ENCODE measurements around the gene TMEM179B. TPM values are rescaled to one million over a fixed set of nuclear protein-coding genes. Genes with fewer than 3 reads are reported as not detected.
"Not testable (repeated sequence)": the region's sequence is repeated elsewhere in the genome, so short reads cannot be mapped to it uniquely, and the experiment has no call there.

TMEM179B gene
- total RNA-seq = 10 to 100 TPM; 42.4 to 43.0 TPM

GRCh38 chr11:62787005-62787759 is at the start of gene TMEM179B:
Gene TMEM179B, plus strand, starts transcription at chr11:62787402. Its CDS starts 30 bp downstream, at chr11:62787432.
- DNase-seq (peak; percentile 99), ATAC-seq (peak; percentile 71)
- Mint-ChIP-seq H3K4me1 (peaks cover 45% of the 10 kb centered on the region), H3K36me3 (peaks cover 29% of the 10 kb centered on the region), H3K4me3 (peak within 1 kb of the TSS; percentile 95), H3K9me3 (ENCODE audit: low read depth) (no peaks in the 10 kb centered on the region), H3K27ac (peak within 1 kb of the TSS; percentile 97), H3K27me3 (no peaks in the 10 kb centered on the region)
- CTCF ChIA-PET = interaction anchor here (0.6 to 8.5 kb wide), 50 partner anchors 7 to 1439 kb away, joined by 3 to 242 read pairs (median 8); partner anchors contain the start of genes B3GAT3, EML3, GANAB and GNG3

- Mint-ChIP-seq H3K27ac (no peak overlapping the region), H3K4me1 (peaks cover 22% of the 10 kb centered on the region), H3K9me3 (ENCODE audit: low read depth) (no peaks in the 10 kb centered on the region), H3K27me3 (no peaks in the 10 kb centered on the region), H3K4me3 (no peak overlapping the region), H3K36me3 (peaks cover 2% of the 10 kb centered on the region)
- ATAC-seq (no peak), DNase-seq (no peak)
- CTCF ChIA-PET = interaction anchor here (0.6 to 1.5 kb wide), 7 partner anchors 11 to 155 kb away, joined by 3 to 4 read pairs (median 3); partner anchors contain the start of gene POLR2G
Measured at GRCh38 chr11:62747475-62748160, 39.6 kb upstream of the TMEM179B start.

GRCh38 chr11:62749931-62750330 is 37.3 kb upstream of the TMEM179B start:
- not testable (repeated sequence) for ATAC-seq; H3K27me3 Mint-ChIP-seq; H3K27ac Mint-ChIP-seq; H3K4me3 Mint-ChIP-seq; H3K36me3 Mint-ChIP-seq; DNase-seq; H3K9me3 Mint-ChIP-seq (ENCODE audit: low read depth)
- peaks cover 40% of the 10 kb centered on the region for H3K4me1 Mint-ChIP-seq
- CTCF ChIA-PET = interaction anchor here (1.8 to 4.9 kb wide), 2 partner anchors 12 to 37 kb away, joined by 5 to 43 read pairs; partner anchors contain the start of genes POLR2G and TMEM179B

GRCh38 chr11:62752177-62752785 is 34.9 kb upstream of the TMEM179B start:
- peaks cover 40% of the 10 kb centered on the region for H3K4me1 Mint-ChIP-seq
- no peak overlapping the region for H3K4me3 Mint-ChIP-seq

GRCh38 chr11:62752994-62753735 is 34.0 kb upstream of the TMEM179B start:
- CTCF ChIA-PET = interaction anchor here (0.8 to 8.2 kb wide), 18 partner anchors 9 to 329 kb away, joined by 3 to 45 read pairs (median 6); partner anchors contain the start of genes BSCL2, C11orf98, CSKMT and GNG3
- no peaks in the 10 kb centered on the region for H3K27me3 Mint-ChIP-seq
- peak overlapping the region; percentile 99 for H3K4me3 Mint-ChIP-seq
- H3K4me1 Mint-ChIP-seq = peaks cover 37% of the 10 kb centered on the region
- H3K27ac Mint-ChIP-seq = peak overlapping the region; percentile 99
- no peak for DNase-seq
- no peaks in the 10 kb centered on the region for H3K9me3 Mint-ChIP-seq (ENCODE audit: low read depth)
- peaks cover 2% of the 10 kb centered on the region for H3K36me3 Mint-ChIP-seq
- no peak for ATAC-seq

More at GRCh38 chr11:62752177-62752785, 34.9 kb upstream of the TMEM179B start:
- no peak for ATAC-seq
- no peaks in the 10 kb centered on the region for H3K27me3 Mint-ChIP-seq
- H3K36me3 Mint-ChIP-seq = peaks cover 2% of the 10 kb centered on the region
- CTCF ChIA-PET = interaction anchor here (1.2 to 8.2 kb wide), 9 partner anchors 12 to 128 kb away, joined by 3 to 45 read pairs (median 6); partner anchors contain the start of genes C11orf98, CSKMT, SLC3A2 and TAF6L
- H3K9me3 Mint-ChIP-seq (ENCODE audit: low read depth) = no peaks in the 10 kb centered on the region
- no peak for DNase-seq
- peak overlapping the region; percentile 24 for H3K27ac Mint-ChIP-seq

GRCh38 chr11:62753736-62754603 is 33.2 kb upstream of the TMEM179B start, which contains the start of gene ZBTB3:
Gene ZBTB3, minus strand, starts transcription at chr11:62754160. Its CDS starts 496 bp downstream, at chr11:62753664.
- Mint-ChIP-seq H3K4me1 (peaks cover 34% of the 10 kb centered on the region), H3K36me3 (peaks cover 2% of the 10 kb centered on the region), H3K27me3 (no peaks in the 10 kb centered on the region), H3K27ac (peak within 1 kb of the TSS; percentile 99), H3K9me3 (ENCODE audit: low read depth) (no peaks in the 10 kb centered on the region), H3K4me3 (peak within 1 kb of the TSS; percentile 99)
- peak; percentile 98 for ATAC-seq
- CTCF ChIA-PET = interaction anchor here (0.7 to 8.2 kb wide), 20 partner anchors 8 to 329 kb away, joined by 3 to 45 read pairs (median 5); partner anchors contain the start of genes BSCL2, C11orf98, CSKMT and GNG3
- peak; percentile 99 for DNase-seq

- H3K9me3 Mint-ChIP-seq (ENCODE audit: low read depth) = no peaks in the 10 kb centered on the region
- no peak for ATAC-seq
- H3K4me1 Mint-ChIP-seq = peaks cover 24% of the 10 kb centered on the region
- CTCF ChIA-PET = interaction anchor here (1.1 to 8.2 kb wide), 4 partner anchors 13 to 33 kb away, joined by 3 to 45 read pairs (median 11); partner anchors contain the start of gene TAF6L
- H3K36me3 Mint-ChIP-seq = peaks cover 2% of the 10 kb centered on the region
- no peaks in the 10 kb centered on the region for H3K27me3 Mint-ChIP-seq
- DNase-seq = no peak
- H3K4me3 Mint-ChIP-seq = peak overlapping the region; percentile 99
- peak overlapping the region; percentile 2 for H3K27ac Mint-ChIP-seq
Measured at GRCh38 chr11:62755086-62755615, 32.1 kb upstream of the TMEM179B start.

- H3K9me3 Mint-ChIP-seq (ENCODE audit: low read depth) = no peaks in the 10 kb centered on the region
- H3K27me3 Mint-ChIP-seq = no peaks in the 10 kb centered on the region
- H3K4me1 Mint-ChIP-seq = peaks cover 27% of the 10 kb centered on the region
- DNase-seq (no peak), ATAC-seq (no peak)
- H3K27ac Mint-ChIP-seq = no peak overlapping the region
- no peak overlapping the region for H3K4me3 Mint-ChIP-seq
- CTCF ChIA-PET = interaction anchor here (1.2 to 20.9 kb wide), 6 partner anchors 10 to 31 kb away, joined by 3 to 242 read pairs (median 4); partner anchors contain the start of genes HNRNPUL2, TAF6L and TMEM179B
- H3K36me3 Mint-ChIP-seq = peaks cover 2% of the 10 kb centered on the region
Measured at GRCh38 chr11:62757846-62758788, 29.1 kb upstream of the TMEM179B start.

GRCh38 chr11:62760867-62761227 is 26.4 kb upstream of the TMEM179B start:
- DNase-seq; H3K36me3 Mint-ChIP-seq; ATAC-seq; H3K9me3 Mint-ChIP-seq (ENCODE audit: low read depth); H3K27me3 Mint-ChIP-seq: not testable (repeated sequence)
- Mint-ChIP-seq H3K27ac (peak overlapping the region; percentile 79), H3K4me1 (peaks cover 17% of the 10 kb centered on the region), H3K4me3 (peak overlapping the region; percentile 95)
- CTCF ChIA-PET = interaction anchor here (0.7 to 20.9 kb wide), 12 partner anchors 7 to 102 kb away, joined by 3 to 242 read pairs (median 6); partner anchors contain the start of genes HNRNPUL2, TAF6L, TMEM179B and TTC9C

- Mint-ChIP-seq H3K27ac (peak overlapping the region; percentile 95), H3K27me3 (no peaks in the 10 kb centered on the region), H3K4me3 (peak overlapping the region; percentile 88), H3K9me3 (ENCODE audit: low read depth) (no peaks in the 10 kb centered on the region), H3K36me3 (peaks cover 14% of the 10 kb centered on the region), H3K4me1 (peaks cover 30% of the 10 kb centered on the region)
- DNase-seq (peak; percentile 53), ATAC-seq (peak; percentile 2)
- CTCF ChIA-PET = interaction anchor here (0.7 to 20.9 kb wide), 14 partner anchors 9 to 346 kb away, joined by 3 to 242 read pairs (median 4); partner anchors contain the start of genes BSCL2, GNG3, HNRNPUL2 and LBHD1
Measured at GRCh38 chr11:62770778-62771143, 16.4 kb upstream of the TMEM179B start.

Measured in activated CD8-positive, alpha-beta memory T cell treated with anti-CD3 and anti-CD28 coated beads, Interleukin-2, amount 10 ng/mL, durations not matched to agents 7 days and 5 days (primary cell).